GM12872 (cell line): ENCODE data around the gene MYL6.

ENCODE experiments used
- CTCF ChIP-seq: IDR thresholded peaks from 3 replicates; pipeline ENCODE4 v1.5.1; 2011; ENCODE audit warnings: low read depth, mild to moderate bottlenecking, low read length, moderate library complexity; ENCODE audit not compliant: insufficient read depth

MYL6 gene

GRCh38 chr12:56157201-56158028 is 744 bp upstream of the MYL6 start:
- peak; percentile 60 for TF ChIP-seq CTCF

- TF ChIP-seq CTCF = no peak
Observed at GRCh38 chr12:56158926-56159461, 835 bp downstream of the MYL6 start.

GRCh38 chr12:56159482-56160192 is 1.5 kb downstream of the MYL6 start:
- no peak for TF ChIP-seq CTCF

- TF ChIP-seq CTCF = no peak
Observed at GRCh38 chr12:56160193-56160763, 2.1 kb downstream of the MYL6 start.

GRCh38 chr12:56160894-56161689 is 2.9 kb downstream of the MYL6 start:
- TF ChIP-seq CTCF = no peak

- no peak for TF ChIP-seq CTCF
Observed at GRCh38 chr12:56161690-56162351, 3.7 kb downstream of the MYL6 start.
